Transverse colon (tissue), 4 donors: ENCODE measurements around the gene ZBTB18.

ENCODE experiments used
- EP300 ChIP-seq: sonication (generic); formaldehyde crosslinking; IDR thresholded peaks from one replicate; pipeline ENCODE4 v1.6.1; 2017; ENCODE audit warnings: antibody characterized with exemption, low read depth
- POLR2AphosphoS5 ChIP-seq, 3 donors: sonication (generic); formaldehyde crosslinking; IDR thresholded peaks; one replicate each; pipeline ENCODE4 v1.6.1; 2016; ENCODE audit warnings: antibody characterized with exemption in 3 of 3
- TF ChIP-seq, protein P1 (sequence below), 5 experiments: fragments of 200-600 bp in 3 of 5; fragments of 450-650 bp in 2 of 5; sonication (generic) in 3 of 5; IDR thresholded peaks; 1 replicate in 2 of 5; 2 replicates in 3 of 5; pipeline ENCODE4 v1.5.1; 2016 to 2017; ENCODE audit warnings: antibody characterized with exemption in 5 of 5, inconsistent platforms in 3 of 5, mild to moderate bottlenecking in 2 of 5, moderate library complexity in 1 of 5

DNA sequence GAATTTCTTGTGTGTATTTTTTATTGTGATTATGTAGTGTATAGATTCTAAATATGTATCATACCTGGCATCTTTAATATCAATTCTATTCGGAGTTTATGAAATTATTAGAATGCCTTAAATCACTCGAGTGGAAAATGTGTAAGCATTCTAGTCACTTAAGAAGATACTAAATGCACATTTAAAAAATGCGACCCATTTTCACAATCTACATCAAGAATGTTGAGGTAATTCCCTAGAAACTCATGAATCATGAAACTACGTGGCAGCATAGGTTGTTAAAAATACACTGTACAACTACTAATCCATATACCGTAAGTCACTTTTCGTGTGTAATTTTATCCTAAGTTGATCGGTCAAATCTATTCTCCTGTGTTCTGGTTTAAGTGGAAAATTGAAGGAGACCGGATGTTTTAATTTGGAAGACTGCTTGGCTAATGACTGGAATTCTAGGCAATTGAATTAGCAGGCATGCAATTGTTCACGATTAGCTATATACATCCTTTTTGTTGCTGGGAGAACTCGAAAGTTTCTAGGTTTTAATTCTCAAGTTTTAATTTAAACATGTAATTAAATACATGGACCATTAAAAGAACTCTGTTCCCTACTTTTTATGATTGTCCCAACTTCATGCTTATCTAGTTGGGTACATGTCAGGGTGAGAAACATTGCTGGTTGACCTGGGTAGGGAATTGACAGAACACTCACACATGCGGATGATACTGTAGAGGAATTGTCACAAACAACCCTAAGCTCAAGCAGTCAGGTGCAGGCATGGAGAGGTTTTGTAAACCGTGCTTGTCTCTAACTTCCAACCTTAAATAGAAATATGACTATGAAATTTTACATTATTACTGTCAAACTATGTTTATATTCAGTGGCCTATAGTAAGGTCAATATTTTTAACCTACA is 6.6 kb downstream of the ZBTB18 start:
- TF ChIP-seq EP300 (no peak), POLR2AphosphoS5 (IDR thresholded peaks at IDR 0.05) (no peak)
- TF ChIP-seq, protein P1, sequence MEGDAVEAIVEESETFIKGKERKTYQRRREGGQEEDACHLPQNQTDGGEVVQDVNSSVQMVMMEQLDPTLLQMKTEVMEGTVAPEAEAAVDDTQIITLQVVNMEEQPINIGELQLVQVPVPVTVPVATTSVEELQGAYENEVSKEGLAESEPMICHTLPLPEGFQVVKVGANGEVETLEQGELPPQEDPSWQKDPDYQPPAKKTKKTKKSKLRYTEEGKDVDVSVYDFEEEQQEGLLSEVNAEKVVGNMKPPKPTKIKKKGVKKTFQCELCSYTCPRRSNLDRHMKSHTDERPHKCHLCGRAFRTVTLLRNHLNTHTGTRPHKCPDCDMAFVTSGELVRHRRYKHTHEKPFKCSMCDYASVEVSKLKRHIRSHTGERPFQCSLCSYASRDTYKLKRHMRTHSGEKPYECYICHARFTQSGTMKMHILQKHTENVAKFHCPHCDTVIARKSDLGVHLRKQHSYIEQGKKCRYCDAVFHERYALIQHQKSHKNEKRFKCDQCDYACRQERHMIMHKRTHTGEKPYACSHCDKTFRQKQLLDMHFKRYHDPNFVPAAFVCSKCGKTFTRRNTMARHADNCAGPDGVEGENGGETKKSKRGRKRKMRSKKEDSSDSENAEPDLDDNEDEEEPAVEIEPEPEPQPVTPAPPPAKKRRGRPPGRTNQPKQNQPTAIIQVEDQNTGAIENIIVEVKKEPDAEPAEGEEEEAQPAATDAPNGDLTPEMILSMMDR (IDR thresholded peaks at IDR 0.05) = no peak
